WTC11 (cell line): ENCODE measurements around the gene CD48. TPM values are rescaled to one million over a fixed set of nuclear protein-coding genes. Genes with fewer than 3 reads are reported as not detected.

ENCODE experiments used
- AFF4 ChIP-seq: sonication (generic); formaldehyde crosslinking; IDR thresholded peaks from 2 replicates; pipeline ENCODE4 v1.8.1; 2023; ENCODE audit warnings: mild to moderate bottlenecking, missing genetic modification reagents, borderline replicate concordance
- ATF6 ChIP-seq: sonication (generic); formaldehyde crosslinking; IDR thresholded peaks from 2 replicates; pipeline ENCODE4 v1.8.1; 2023; ENCODE audit warnings: mild to moderate bottlenecking, missing genetic modification reagents
- CREB1 ChIP-seq: sonication (generic); formaldehyde crosslinking; IDR thresholded peaks from 2 replicates; pipeline ENCODE4 v1.8.0; 2023; ENCODE audit warnings: mild to moderate bottlenecking, missing genetic modification reagents
- CREM ChIP-seq: sonication (generic); formaldehyde crosslinking; IDR thresholded peaks from 2 replicates; pipeline ENCODE4 v1.8.1; 2022; ENCODE audit warnings: mild to moderate bottlenecking, missing genetic modification reagents, moderate library complexity
- EMX1 ChIP-seq: fragments of 250-450 bp; sonication (Bioruptor Pico); IDR thresholded peaks from 2 replicates; pipeline ENCODE4 v1.8.0; 2021; ENCODE audit warnings: mild to moderate bottlenecking
- ETV6 ChIP-seq: sonication (generic); formaldehyde crosslinking; IDR thresholded peaks from 2 replicates; pipeline ENCODE4 v1.8.1; 2022; ENCODE audit warnings: mild to moderate bottlenecking, missing genetic modification reagents
- FOXK1 ChIP-seq: sonication (generic); formaldehyde crosslinking; IDR thresholded peaks from 2 replicates; pipeline ENCODE4 v1.8.0; 2022; ENCODE audit warnings: mild to moderate bottlenecking, moderate library complexity, missing genetic modification reagents
- GABPB1 ChIP-seq: sonication (generic); formaldehyde crosslinking; IDR thresholded peaks from 2 replicates; pipeline ENCODE4 v1.8.1; 2023; ENCODE audit warnings: mild to moderate bottlenecking, missing genetic modification reagents
- HMGA2 ChIP-seq: fragments of 250-450 bp; sonication (Bioruptor Pico); IDR thresholded peaks from 2 replicates; pipeline ENCODE4 v1.4.0; 2021; ENCODE audit warnings: mild to moderate bottlenecking, moderate library complexity
- MAX ChIP-seq: sonication (generic); formaldehyde crosslinking; IDR thresholded peaks from 2 replicates; pipeline ENCODE4 v1.8.0; 2022; ENCODE audit warnings: mild to moderate bottlenecking, missing genetic modification reagents
- MLX ChIP-seq: sonication (generic); formaldehyde crosslinking; IDR thresholded peaks from 2 replicates; pipeline ENCODE4 v1.8.1; 2023; ENCODE audit warnings: mild to moderate bottlenecking, missing genetic modification reagents, moderate library complexity
- MXD4 ChIP-seq: fragments of 250-450 bp; sonication (Bioruptor Pico); IDR thresholded peaks from 2 replicates; pipeline ENCODE4 v1.8.0; 2021; ENCODE audit warnings: mild to moderate bottlenecking, moderate library complexity, borderline replicate concordance
- MYBL2 ChIP-seq: sonication (generic); formaldehyde crosslinking; IDR thresholded peaks from 2 replicates; pipeline ENCODE4 v1.8.1; 2023; ENCODE audit warnings: mild to moderate bottlenecking, moderate library complexity, missing genetic modification reagents
- NFYB ChIP-seq: sonication (generic); formaldehyde crosslinking; conservative IDR thresholded peaks from 2 replicates; pipeline ENCODE4 v1.8.0; 2022; ENCODE audit warnings: low read depth, missing genetic modification reagents
- PREB ChIP-seq: sonication (generic); formaldehyde crosslinking; IDR thresholded peaks from 2 replicates; pipeline ENCODE4 v1.8.1; 2022; ENCODE audit warnings: mild to moderate bottlenecking, missing genetic modification reagents, moderate library complexity, borderline replicate concordance
- PRRX2 ChIP-seq: fragments of 250-450 bp; sonication (Bioruptor Pico); IDR thresholded peaks from 2 replicates; pipeline ENCODE4 v1.8.0; 2021; ENCODE audit warnings: mild to moderate bottlenecking
- RELA ChIP-seq: sonication (generic); formaldehyde crosslinking; IDR thresholded peaks from 2 replicates; pipeline ENCODE4 v1.8.1; 2022; ENCODE audit warnings: missing genetic modification reagents, mild to moderate bottlenecking, borderline replicate concordance
- SMAD3 ChIP-seq: sonication (generic); formaldehyde crosslinking; IDR thresholded peaks from 2 replicates; pipeline ENCODE4 v1.8.0; 2022; ENCODE audit warnings: missing genetic modification reagents, mild to moderate bottlenecking, borderline replicate concordance
- TCF7 ChIP-seq: sonication (generic); formaldehyde crosslinking; IDR thresholded peaks from 2 replicates; pipeline ENCODE4 v1.8.0; 2022; ENCODE audit warnings: mild to moderate bottlenecking, low read depth, missing genetic modification reagents, moderate library complexity
- TEAD1 ChIP-seq: sonication (generic); formaldehyde crosslinking; IDR thresholded peaks from 2 replicates; pipeline ENCODE4 v1.8.0; 2022; ENCODE audit warnings: mild to moderate bottlenecking, missing genetic modification reagents
- ZNF138 ChIP-seq: sonication (generic); formaldehyde crosslinking; conservative IDR thresholded peaks from 2 replicates; pipeline ENCODE4 v1.8.1; 2022; ENCODE audit warnings: mild to moderate bottlenecking, moderate library complexity, missing genetic modification reagents
- ZNF317 ChIP-seq: sonication (generic); formaldehyde crosslinking; IDR thresholded peaks from 2 replicates; pipeline ENCODE4 v1.8.1; 2023; ENCODE audit warnings: low read depth, mild to moderate bottlenecking, moderate library complexity, missing genetic modification reagents, borderline replicate concordance
- ZNF416 ChIP-seq: fragments of 250-450 bp; sonication (Bioruptor Pico); IDR thresholded peaks from 2 replicates; pipeline ENCODE4 v1.9.0; 2021; ENCODE audit warnings: mild to moderate bottlenecking, inconsistent platforms
- ZNF512 ChIP-seq: sonication (generic); formaldehyde crosslinking; IDR thresholded peaks from 2 replicates; pipeline ENCODE4 v1.8.1; 2022; ENCODE audit warnings: missing genetic modification reagents, borderline replicate concordance
- ZNF671 ChIP-seq: fragments of 250-450 bp; sonication (Bioruptor Pico); IDR thresholded peaks from 2 replicates; pipeline ENCODE4 v1.8.0; 2021; ENCODE audit warnings: mild to moderate bottlenecking
- ZSCAN18 ChIP-seq: fragments of 250-450 bp; sonication (Bioruptor Pico); IDR thresholded peaks from 2 replicates; pipeline ENCODE4 v2.1.2; 2022; ENCODE audit warnings: mild to moderate bottlenecking, moderate library complexity
- total RNA-seq: library from RNA; stranded (reverse); gene quantifications from 3 replicates; pipeline ENCODE4 v1.2.3, GENCODE V29; 2021

Gene CD48
- total RNA-seq, 1 experiment from 2014 or later, result 0.66 TPM

GRCh38 chr1:160671603-160672517 lies 39.8 kb downstream of the CD48 start (continued):
- TF ChIP-seq PREB (CRISPR knock-in tag) (no peak), FOXK1 (CRISPR knock-in tag) (peak; percentile 37; the same call in 1 of the 2 replicates), ATF6 (CRISPR knock-in tag) (no peak), ZNF138 (no peak), CREM (CRISPR knock-in tag) (no peak), NFYB (CRISPR knock-in tag) (no peak), MAX (no peak), ETV6 (CRISPR knock-in tag) (0 out of 2 replicates have a peak, but pooled peaks have one; percentile 66), AFF4 (CRISPR knock-in tag) (no peak), ZNF671 (CRISPR knock-in tag) (no peak), MXD4 (no peak), ZNF416 (CRISPR knock-in tag) (no peak), MLX (no peak), EMX1 (no peak), ZNF512 (no peak), ZNF317 (CRISPR knock-in tag) (no peak), MYBL2 (no peak), TCF7 (CRISPR knock-in tag) (no peak), CREB1 (no peak), SMAD3 (CRISPR knock-in tag) (no peak), HMGA2 (CRISPR knock-in tag) (no peak), GABPB1 (CRISPR knock-in tag) (no peak), RELA (CRISPR knock-in tag) (no peak), PRRX2 (CRISPR knock-in tag) (no peak), TEAD1 (peak; percentile 58; the same call in 1 of the 2 replicates), ZSCAN18 (no peak)
